H1 (cell line): ENCODE measurements around the gene PRKAG3. TPM values are rescaled to one million over a fixed set of nuclear protein-coding genes. Genes with fewer than 3 reads are reported as not detected.

Experiments used
- CHD7 ChIP-seq: fragments of 300-600 bp; sonication (generic); IDR thresholded peaks from 2 replicates; pipeline ENCODE4 v1.7.1; 2012; ENCODE audit warnings: low read length, moderate library complexity, mild to moderate bottlenecking, inconsistent platforms; ENCODE audit not compliant: insufficient replicate concordance
- TEAD4 ChIP-seq: IDR thresholded peaks from 2 replicates; pipeline ENCODE4 v1.6.1; 2012; ENCODE audit warnings: low read depth, low read length, inconsistent platforms, mixed read lengths
- polyA plus RNA-seq, 7 experiments: library from polyadenylated mRNA; depleted of rRNA in 3 of 7; stranded (reverse) in 5 of 7; unstranded in 2 of 7; fragments of >200 nt in 5 of 7; fragments of 200-250 nt in 2 of 7; gene quantifications; 1 replicate in 5 of 7; 2 replicates in 1 of 7; 4 replicates in 1 of 7; pipeline versions ENCODE4 v1.2.1 to v1.2.3, GENCODE V29; 2011 to 2013; ENCODE audit warnings: missing spikeins in 2 of 7, mixed read lengths in 2 of 7
- total RNA-seq: library from RNA; stranded (reverse); fragmentation: NEBNext Ultra II Directional; extraction: Animal tissue kit (Norgen Biotek cat#: 25700); gene quantifications from 2 replicates; pipeline ENCODE4 v1.2.1, GENCODE V29; 2021

PRKAG3 gene
- total and polyA plus RNA-seq, 2 of the 8 experiments (the other 6 are each of a cell fraction or from before 2014, with no cell fraction given) = not detected

- TF ChIP-seq CHD7 = no peak
- TF ChIP-seq TEAD4 = peak; percentile 77
Measured at GRCh38 chr2:218872645-218873358, 41.2 kb upstream of the PRKAG3 start (continued).
